NCI-H1105 treated with DMSO at 0.1 percent for 48 hours (cell line): ENCODE results near the gene ENO2.

Experiments used
- DNase-seq: peaks from one replicate; lab custom pipeline; 2025; lab: John Stamatoyannopoulos, UW

Gene ENO2

GRCh38 chr12:6948873-6949594 is 34.7 kb downstream of the ENO2 start:
- DNase-seq: no peak

- DNase-seq: no peak
Observed at GRCh38 chr12:6950401-6950801, 36.0 kb downstream of the ENO2 start.

GRCh38 chr12:6950811-6951540 is 36.6 kb downstream of the ENO2 start, which contains the start of gene PTPN6:
Gene PTPN6, plus strand, starts transcription at chr12:6951356. Its CDS starts 157 bp downstream, at chr12:6951513.
- no peak for DNase-seq

DNA sequence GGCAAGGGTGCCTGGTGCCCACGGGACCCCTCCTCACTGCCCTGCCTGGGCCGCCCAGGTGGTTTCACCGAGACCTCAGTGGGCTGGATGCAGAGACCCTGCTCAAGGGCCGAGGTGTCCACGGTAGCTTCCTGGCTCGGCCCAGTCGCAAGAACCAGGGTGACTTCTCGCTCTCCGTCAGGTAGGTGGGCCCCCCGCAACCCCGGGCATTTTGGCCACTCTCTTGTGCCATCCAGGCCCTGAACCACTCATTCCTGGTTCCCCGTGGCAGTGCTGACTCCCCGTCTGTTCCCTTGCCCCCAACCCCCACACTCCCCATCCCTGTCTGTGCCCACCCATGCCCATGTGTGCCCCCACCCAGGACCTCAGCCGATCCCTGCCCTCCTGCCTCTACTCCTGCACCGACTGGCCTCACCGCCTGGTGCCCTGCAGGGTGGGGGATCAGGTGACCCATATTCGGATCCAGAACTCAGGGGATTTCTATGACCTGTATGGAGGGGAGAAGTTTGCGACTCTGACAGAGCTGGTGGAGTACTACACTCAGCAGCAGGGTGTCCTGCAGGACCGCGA is 37.3 kb downstream of the ENO2 start:
- DNase-seq: no peak

DNA sequence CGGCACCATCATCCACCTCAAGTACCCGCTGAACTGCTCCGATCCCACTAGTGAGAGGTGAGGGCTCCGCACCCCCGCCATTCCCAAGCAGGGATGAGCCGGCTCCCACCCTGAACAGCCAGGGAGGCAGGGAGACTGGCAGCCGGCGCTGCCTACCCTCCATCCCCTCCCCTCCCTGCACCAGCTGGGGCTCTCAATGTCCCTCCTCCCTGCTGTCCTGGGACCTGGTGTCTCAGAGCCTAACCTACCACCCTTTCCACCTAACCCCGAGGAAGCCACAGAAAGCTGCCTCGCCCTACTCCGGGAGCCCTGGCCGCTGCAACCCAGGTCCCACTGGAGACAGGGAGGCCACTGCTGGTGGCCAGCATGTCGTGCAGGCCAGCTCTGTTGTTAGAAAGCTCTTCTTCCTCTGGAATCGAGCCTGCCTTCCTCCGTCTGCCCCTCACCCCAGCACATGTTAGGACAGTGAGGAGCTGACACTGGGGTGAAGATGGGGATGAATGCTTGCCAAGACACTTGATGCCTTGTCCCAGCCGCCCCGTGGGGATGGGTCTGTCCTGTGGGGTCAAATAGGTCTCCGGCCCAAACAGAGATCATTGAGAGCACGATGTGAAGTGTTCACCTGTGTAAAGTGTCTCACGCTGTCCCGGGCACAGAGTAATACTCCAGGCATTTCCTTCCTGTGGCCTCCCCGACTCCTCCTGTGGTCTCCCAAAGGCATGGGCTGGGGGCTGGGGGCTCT is 37.9 kb downstream of the ENO2 start:
- no peak for DNase-seq

GRCh38 chr12:6952863-6953441 is 38.6 kb downstream of the ENO2 start:
- no peak for DNase-seq

GRCh38 chr12:6953442-6954315 is 39.3 kb downstream of the ENO2 start:
- no peak for DNase-seq

GRCh38 chr12:6954316-6955107 is 40.1 kb downstream of the ENO2 start:
- DNase-seq: no peak

GRCh38 chr12:6955108-6956020 is 41.0 kb downstream of the ENO2 start:
- no peak for DNase-seq

DNA sequence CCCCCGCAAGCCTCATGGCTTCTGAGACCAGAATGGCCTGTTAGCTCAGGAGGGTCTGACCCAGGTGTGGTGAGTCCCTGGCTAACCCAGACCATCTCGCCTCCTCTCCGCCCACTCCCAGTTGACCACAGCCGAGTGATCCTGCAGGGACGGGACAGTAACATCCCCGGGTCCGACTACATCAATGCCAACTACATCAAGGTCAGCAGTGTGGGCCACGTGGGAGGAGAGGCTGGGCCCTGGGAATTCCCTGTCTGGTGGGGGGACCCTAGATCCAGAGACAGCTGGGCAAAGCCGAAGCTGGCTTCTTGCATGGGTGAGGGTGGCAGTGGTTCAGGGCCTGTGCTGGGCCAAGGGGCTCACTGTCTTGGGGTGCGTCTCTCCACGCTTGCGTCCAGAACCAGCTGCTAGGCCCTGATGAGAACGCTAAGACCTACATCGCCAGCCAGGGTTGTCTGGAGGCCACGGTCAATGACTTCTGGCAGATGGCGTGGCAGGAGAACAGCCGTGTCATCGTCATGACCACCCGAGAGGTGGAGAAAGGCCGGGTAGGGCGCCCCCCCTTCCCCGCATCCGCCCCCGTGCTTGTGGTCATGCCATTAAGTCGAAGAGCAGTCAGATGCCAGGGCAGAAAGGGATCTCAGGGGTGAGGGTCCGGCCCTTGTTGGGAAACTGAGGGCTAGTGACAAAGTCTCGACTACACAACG is 41.8 kb downstream of the ENO2 start:
- no peak for DNase-seq

GRCh38 chr12:6957151-6957701 is 42.8 kb downstream of the ENO2 start:
- DNase-seq: no peak

GRCh38 chr12:6957741-6958608 is 43.6 kb downstream of the ENO2 start:
- DNase-seq: no peak

DNA sequence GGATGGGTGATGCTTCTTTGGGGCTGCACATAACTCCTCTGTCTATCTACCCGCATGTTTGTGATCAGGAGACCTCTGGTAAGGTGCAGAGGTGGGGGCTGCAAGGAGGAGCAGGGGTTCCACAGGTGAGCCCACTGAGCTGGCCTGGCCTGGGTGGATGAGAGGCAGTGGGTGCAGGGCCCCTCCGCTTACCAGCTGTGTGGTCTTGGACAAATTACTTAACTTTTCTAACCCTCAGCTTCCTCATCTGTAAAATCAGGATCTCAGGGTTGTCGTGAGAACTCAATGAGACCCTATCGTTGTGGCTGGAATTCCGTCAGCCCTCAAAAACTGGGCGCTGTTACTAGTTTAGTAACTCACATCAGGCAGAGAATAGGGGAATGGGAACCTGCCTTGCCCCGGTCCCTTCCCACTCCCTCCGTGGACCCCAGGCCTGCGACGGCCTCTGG is 44.3 kb downstream of the ENO2 start:
- DNase-seq: no peak

DNA sequence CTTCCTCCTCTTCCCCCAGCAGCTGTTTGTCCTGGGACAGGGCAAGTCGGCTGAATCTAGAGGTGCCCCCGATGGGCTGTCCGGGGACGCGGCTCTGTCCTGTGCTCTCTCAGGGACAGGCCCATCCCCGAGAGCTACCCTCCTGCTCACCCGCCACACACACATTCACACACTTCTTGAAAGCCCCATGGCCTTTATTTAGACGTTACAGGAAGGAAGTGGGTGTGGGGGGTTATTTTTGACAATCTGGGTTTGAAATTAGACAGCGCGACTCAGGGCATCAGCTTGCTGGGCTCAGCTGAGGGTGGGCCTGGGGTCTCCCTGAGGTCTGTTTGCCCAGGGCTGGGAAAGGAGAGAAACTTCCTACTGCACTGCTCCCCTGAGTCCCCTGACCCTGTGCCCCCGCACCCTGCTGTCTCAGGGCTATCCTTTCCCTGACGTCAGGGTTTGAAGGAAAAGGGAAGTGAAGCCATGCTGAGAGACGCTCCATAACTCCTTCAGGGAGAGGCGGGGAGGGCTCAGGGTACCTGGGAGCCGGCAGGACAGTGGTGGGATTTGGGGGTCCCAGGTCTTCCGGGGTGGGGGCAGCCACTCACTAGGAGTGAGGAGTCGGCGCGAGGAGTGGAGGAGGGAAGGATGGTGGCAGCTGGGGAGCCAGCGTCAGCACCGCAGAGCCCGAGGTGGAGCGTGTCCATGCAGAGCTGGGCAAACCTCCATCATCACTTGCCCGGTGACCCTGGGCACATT is 44.9 kb downstream of the ENO2 start:
- no peak for DNase-seq

- no peak for DNase-seq
Observed at GRCh38 chr12:6959805-6960592, 45.6 kb downstream of the ENO2 start.
